KG1 (cell line): ENCODE results near the gene WDR38.
"Not testable (repeated sequence)": the region's sequence is repeated elsewhere in the genome, so short reads cannot be mapped to it uniquely, and the experiment has no call there.

ENCODE experiments used
- DNase-seq: peaks from one replicate; lab custom pipeline; 2025; lab: John Stamatoyannopoulos, UW

WDR38 gene

GRCh38 chr9:124834591-124834990, 18.7 kb upstream of the WDR38 start:
- no peak for DNase-seq

DNA sequence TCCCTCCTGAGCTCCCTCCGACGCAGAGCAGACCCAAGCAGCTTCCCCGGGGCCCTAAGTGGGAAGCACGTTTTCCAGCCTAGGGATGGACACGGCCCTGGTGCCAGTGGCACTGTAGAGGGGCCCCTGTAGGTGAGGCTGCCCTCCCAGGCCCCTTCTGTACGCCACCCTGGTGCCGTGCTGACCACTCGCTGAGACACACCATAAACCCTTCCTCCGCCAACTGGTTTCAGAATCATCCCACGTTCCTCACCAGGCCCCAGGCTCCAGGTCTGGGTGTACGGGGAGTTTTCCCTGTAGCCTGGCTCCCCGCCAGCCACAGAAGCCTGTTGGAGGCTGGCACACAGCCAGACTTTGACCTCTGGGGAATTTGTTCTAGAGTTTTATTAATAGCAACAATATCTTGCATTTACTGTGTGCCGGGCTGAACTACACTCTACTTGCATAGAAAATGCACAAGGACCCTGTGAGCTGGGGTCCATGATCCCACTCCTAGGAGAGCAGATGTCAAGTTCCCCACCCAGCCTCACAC, 18.2 kb upstream of the WDR38 start:
- DNase-seq: no peak

DNA sequence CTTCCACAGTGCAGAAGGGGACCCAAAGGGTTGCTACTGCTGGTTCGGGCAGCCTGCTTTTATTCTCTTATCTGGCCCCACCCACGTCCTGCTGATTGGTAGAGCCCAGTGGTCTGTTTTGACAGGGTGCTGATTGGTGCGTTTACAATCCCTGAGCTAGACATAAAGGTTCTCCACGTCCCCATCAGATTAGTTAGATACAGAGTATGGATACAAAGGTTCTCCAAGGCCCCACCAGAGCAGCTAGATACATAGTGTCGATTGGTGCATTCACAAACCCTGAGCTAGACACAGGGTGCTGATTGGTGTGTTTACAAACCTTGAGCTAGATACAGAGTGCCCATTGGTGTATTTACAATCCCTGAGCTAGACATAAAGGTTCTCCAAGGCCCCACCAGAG, 15.1 kb upstream of the WDR38 start:
- DNase-seq: not testable (repeated sequence)

GRCh38 chr9:124838567-124839275, 14.5 kb upstream of the WDR38 start:
- DNase-seq: not testable (repeated sequence)

DNA sequence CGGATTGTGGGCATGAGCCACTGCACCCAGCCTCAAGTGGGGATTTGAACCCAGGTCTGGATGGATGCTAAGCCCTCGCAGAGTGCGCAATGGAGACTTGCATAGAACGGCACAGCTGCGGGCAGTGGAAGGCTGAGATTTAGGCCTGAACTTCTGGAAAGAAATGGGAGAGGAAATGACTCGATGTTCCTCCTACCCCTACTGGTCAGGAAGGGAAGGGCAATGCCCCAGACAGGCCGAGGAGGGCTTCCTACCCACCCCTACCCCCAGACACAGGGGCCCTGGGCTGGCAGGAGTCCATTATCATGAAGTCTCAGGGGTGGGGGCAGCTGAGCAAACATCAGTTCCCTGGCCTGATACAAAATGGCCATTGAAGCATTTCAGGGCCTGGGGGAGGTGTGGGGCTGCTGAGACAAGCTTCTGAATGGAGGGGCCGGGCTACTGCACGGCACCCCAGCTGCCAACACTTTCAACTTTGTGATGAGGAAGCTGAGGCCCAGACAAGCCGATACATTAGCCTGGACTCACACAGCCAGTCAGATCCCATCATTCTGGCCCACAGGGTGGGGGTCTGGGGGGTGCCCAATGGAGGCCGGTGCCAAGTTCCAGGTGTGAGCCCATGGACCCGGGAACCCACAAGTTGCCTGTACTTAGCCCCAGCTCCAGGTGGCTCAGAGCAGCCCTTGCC, 13.5 kb upstream of the WDR38 start:
- no peak for DNase-seq

- no peak for DNase-seq
Measured at GRCh38 chr9:124840300-124840833, 12.9 kb upstream of the WDR38 start.

DNA sequence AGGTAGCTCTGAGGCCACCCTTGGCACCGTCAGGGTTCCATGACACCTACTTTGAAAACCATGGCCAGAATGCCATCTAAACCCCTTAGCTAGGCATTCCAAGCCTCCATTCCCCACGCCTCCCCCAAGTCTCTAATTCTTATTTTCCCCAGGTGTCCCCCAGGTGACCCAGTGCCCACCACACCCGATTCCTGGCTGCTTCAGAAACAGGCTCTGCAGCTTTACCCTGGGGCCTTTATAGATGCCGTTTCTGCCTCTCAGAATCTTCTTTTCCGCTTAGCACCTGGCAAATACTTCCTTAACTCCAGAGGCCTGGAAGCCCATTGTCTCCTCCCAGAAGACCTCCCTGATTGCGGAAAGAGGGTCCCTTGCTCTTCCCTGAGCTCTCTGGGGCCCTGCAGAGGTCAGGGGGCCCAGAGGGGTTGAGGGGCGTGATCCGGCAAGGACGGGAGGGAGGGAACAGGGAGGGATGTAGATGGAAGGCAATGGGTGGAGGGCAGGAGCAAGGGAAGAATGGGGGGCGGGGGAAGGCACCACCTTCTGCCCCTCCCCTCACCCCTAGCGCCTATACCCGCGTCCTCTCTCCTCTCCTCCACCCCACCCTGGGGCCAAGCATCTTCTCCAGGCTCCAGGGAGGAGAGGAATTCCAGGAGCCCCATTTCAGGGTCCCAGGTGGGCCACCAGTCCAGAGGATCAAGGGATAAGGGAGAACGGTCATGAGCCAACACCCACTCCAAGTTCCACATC, 12.0 kb upstream of the WDR38 start:
- no peak for DNase-seq

- no peak for DNase-seq
Measured at GRCh38 chr9:124843456-124844034, 9.7 kb upstream of the WDR38 start.

DNA sequence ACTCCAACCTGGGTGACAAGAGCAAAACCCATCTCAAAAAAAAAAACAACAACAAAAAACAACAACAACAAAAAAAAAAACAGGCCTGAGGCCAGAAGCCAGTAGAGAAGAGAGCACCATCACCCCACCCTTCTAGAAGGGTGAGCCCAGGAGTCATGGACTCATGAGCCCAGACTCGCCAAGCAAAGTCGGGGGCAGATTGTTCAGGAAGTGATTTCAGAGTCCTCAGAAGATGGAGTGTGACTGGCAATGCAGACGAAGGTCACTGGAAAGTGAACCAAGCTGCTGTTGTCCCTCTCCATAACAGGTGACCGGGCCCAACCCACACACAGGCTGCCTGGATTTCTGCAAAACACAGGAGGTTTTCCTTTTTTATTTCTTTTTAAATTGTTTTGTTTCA, 9.0 kb upstream of the WDR38 start:
- DNase-seq: no peak

DNA sequence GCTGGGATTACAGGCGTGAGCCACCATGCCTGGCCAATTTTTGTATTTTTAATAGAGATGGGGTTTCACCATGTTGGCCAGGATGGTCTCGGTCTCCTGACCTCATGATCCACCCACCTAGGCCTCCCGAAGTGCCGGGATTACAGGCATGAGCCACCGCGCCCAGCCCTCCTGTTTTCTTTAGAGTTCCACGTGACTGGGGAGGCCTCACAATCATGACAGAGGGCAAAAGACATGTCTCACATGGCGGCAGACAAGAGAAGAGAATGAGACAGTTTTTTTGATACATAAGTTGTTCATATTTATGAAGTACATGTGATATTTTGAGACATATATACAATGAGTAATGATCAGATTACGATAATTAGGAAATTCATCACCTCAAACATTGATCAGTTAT, 6.8 kb upstream of the WDR38 start:
- DNase-seq: not testable (repeated sequence)

GRCh38 chr9:124846969-124847368, 6.3 kb upstream of the WDR38 start:
- no peak for DNase-seq

- DNase-seq: no peak
Measured at GRCh38 chr9:124849801-124850200, 3.5 kb upstream of the WDR38 start.

GRCh38 chr9:124852121-124852828, 985 bp upstream of the WDR38 start:
- no peak for DNase-seq

DNA sequence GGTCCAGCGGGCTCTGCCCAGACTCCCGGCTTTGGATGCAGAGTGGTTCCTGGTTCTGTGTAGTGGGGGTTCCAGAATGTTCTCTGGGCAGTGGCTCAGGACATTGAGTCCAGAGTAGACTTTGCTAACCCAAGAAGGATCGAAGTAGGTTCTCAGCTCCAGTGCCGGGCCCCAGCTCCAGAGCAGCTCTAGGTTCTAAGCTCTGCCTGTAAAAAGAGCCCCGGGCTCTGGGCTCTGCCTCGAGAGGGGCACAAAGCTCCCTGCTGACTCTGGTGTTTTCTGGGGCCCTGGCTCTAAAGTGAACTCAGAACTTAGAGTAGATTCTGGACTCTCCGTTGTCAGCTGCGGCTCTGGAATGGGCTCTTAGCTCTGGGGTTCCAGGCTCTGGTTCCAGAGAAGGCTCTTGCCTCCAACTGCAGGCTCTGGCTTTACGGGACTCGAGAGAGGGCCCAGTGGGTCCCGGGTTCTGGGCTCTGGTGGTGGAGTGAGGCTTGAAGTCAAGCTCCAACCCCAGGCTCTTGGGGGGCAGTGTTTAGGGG, 414 bp downstream of the WDR38 start:
- no peak for DNase-seq

DNA sequence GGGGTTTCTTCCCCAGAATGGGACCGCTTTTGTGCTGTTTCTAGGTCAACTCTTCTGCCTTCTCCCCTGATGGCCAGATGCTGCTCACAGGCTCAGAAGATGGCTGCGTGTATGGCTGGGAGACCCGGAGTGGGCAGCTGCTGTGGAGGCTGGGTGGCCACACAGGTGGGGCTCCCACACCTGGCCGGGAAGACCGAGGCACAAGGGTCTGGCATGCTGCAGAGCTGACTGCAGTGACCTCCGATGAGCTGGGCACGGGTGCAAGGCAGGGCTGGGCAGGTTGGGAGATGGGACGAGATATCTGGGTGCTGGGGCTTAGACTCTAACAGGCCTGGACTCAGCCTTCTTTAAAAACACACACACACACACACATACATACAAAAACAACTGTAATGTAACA, 901 bp downstream of the WDR38 start:
- DNase-seq: no peak

DNA sequence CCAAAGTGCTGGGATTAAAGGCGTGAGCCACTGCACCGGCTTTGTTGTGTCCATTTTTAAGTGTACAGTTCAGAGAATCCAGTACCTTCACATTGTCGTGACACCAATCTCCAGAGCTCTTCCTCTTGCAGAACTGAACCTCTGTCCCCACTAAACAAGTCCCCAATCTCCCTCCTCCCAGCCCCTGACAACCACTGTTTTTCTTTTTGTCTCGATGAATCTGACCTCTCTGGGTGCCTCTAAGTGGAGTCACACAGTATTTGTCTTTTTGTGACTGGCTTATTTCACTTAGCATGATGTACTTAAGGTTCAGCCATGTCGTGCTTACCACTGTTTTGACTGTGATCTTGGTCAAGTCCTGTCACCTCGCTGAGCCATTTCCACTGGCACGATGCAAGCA, 1.6 kb downstream of the WDR38 start:
- no peak for DNase-seq

- no peak for DNase-seq
Measured at GRCh38 chr9:124855566-124855943, 2.3 kb downstream of the WDR38 start.

GRCh38 chr9:124855944-124856765, 2.9 kb downstream of the WDR38 start:
- no peak for DNase-seq

GRCh38 chr9:124857533-124858162, 4.4 kb downstream of the WDR38 start:
- DNase-seq: no peak
